ENCODE data around the gene TEX22.

GRCh38 chr14:105390849-105391500 lies 7.4 kb upstream of the TEX22 start:
- TF ChIP-seq, protein P1, sequence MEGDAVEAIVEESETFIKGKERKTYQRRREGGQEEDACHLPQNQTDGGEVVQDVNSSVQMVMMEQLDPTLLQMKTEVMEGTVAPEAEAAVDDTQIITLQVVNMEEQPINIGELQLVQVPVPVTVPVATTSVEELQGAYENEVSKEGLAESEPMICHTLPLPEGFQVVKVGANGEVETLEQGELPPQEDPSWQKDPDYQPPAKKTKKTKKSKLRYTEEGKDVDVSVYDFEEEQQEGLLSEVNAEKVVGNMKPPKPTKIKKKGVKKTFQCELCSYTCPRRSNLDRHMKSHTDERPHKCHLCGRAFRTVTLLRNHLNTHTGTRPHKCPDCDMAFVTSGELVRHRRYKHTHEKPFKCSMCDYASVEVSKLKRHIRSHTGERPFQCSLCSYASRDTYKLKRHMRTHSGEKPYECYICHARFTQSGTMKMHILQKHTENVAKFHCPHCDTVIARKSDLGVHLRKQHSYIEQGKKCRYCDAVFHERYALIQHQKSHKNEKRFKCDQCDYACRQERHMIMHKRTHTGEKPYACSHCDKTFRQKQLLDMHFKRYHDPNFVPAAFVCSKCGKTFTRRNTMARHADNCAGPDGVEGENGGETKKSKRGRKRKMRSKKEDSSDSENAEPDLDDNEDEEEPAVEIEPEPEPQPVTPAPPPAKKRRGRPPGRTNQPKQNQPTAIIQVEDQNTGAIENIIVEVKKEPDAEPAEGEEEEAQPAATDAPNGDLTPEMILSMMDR (IDR thresholded peaks at IDR 0.05), result no peak
- TF ChIP-seq POLR2A (IDR thresholded peaks at IDR 0.05; ENCODE audit: low read depth), result no peak
- no peak for TF ChIP-seq EP300 (IDR thresholded peaks at IDR 0.05)
- TF ChIP-seq POLR2AphosphoS5 (IDR thresholded peaks at IDR 0.05), result no peak

Measured in esophagus muscularis mucosa (tissue), 4 donors.